Measurements from ENCODE around the gene RASA3. TPM values are rescaled to one million over a fixed set of nuclear protein-coding genes. Genes with fewer than 3 reads are reported as not detected.

Gene RASA3
- total RNA-seq, 2 donors from 2014 or later: 6.3 to 12.0 TPM

DNA sequence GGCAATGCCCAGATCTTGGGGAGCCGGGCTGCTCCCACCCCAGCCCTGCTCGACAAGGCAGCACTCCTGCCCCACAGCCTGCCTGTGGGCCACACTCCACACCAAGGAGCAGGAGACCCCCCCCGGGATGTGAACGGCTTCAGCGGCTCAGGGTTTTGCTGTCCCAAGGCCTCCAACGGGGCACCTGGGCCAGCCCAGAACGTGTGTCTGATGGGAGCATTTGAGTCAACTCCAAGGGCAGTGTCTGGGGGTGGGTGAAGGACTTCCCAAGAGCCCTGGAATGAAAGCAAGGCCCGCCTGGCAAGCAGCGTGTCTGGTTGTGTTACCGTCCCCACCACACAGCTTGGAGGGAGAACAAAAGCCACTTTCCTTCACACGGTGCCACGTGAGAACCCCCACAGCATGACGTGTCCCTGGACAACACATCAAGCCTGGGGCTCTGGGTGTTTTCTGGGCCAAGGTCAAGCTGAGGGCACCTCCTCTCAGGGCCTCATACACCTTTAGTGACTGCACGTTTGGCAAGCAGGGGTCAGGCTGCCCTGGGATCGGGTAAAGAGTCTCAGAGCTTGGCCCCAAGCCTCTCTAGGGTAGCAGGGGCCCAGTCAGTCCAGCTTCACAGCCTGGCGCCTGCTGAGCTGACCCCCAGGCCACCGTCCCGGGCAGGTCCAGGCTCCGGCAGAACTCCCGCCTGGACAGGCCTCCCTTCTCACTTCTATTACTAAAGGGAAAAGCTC lies 164.5 kb downstream of the RASA3 start:
- H3K4me3 ChIP-seq (ENCODE audit: low read length): no peak overlapping the region
- 92 to 94% methylated on average over 18 to 20 of the region's 20 CpGs for WGBS, 2 experiments (ENCODE audit: insufficient coverage in 1 of 2, insufficient read length in 1 of 2)
- no peaks in the 10 kb centered on the region for H3K27me3 ChIP-seq (ENCODE audit: control insufficient read depth, insufficient read depth, low read length, poor library complexity, severe bottlenecking)
- no peak overlapping the region for H3K27ac Mint-ChIP-seq
- H3K27ac ChIP-seq (ENCODE audit: low read depth, low read length): no peak overlapping the region
- no peak for DNase-seq
- peaks cover 5% of the 10 kb centered on the region for H3K4me1 Mint-ChIP-seq
- H3K36me3 ChIP-seq (ENCODE audit: control insufficient read depth, insufficient read depth, low read length): no peaks in the 10 kb centered on the region
- H3K36me3 Mint-ChIP-seq (ENCODE audit: low read depth): no peaks in the 10 kb centered on the region
- H3K9me3 ChIP-seq (ENCODE audit: control insufficient read depth, low read length): peaks cover 7% of the 10 kb centered on the region
- H3K4me3 Mint-ChIP-seq: no peak overlapping the region
- TF ChIP-seq, protein P1, sequence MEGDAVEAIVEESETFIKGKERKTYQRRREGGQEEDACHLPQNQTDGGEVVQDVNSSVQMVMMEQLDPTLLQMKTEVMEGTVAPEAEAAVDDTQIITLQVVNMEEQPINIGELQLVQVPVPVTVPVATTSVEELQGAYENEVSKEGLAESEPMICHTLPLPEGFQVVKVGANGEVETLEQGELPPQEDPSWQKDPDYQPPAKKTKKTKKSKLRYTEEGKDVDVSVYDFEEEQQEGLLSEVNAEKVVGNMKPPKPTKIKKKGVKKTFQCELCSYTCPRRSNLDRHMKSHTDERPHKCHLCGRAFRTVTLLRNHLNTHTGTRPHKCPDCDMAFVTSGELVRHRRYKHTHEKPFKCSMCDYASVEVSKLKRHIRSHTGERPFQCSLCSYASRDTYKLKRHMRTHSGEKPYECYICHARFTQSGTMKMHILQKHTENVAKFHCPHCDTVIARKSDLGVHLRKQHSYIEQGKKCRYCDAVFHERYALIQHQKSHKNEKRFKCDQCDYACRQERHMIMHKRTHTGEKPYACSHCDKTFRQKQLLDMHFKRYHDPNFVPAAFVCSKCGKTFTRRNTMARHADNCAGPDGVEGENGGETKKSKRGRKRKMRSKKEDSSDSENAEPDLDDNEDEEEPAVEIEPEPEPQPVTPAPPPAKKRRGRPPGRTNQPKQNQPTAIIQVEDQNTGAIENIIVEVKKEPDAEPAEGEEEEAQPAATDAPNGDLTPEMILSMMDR (conservative IDR thresholded peaks at IDR 0.05): no peak
- no peaks in the 10 kb centered on the region for H3K9me3 Mint-ChIP-seq
- H3K27me3 Mint-ChIP-seq (ENCODE audit: insufficient read depth): no peaks in the 10 kb centered on the region
- no peak overlapping the region for H3K9ac ChIP-seq (ENCODE audit: extremely low read depth, low read length, poor library complexity, severe bottlenecking)
- peaks cover 2% of the 10 kb centered on the region for H3K4me1 ChIP-seq (ENCODE audit: control insufficient read depth, insufficient read depth, low read length)

DNA sequence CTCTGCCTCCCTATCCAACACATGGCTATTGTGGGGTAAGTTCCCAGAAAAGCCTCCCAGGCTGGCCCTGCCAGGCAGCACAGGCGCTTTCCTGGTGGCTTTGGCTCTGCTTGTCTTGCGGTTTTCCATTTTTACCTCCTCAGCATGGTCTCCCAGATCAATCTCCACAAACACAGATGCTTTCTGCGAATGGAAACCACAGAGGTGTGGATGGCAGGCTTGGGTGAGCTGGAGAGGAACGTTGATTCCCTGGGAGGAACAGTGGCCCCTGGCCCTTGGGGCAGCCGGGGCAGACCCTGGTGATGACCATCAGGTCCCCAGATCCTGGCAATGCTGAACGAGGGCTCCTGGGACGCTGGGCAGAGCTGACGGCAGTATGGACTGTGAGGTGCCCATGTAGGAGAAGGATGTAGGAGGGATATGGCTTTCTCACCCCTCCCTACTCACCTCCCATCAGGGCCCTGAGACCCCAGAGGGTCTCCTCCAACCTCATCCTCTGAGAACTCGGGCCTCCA lies 165.2 kb downstream of the RASA3 start:
- Histone ChIP-seq H3K27me3 (ENCODE audit: control insufficient read depth, insufficient read depth, low read length, poor library complexity, severe bottlenecking) (no peaks in the 10 kb centered on the region), H3K9ac (ENCODE audit: extremely low read depth, low read length, poor library complexity, severe bottlenecking) (no peak overlapping the region), H3K27ac (ENCODE audit: low read depth, low read length) (no peak overlapping the region), H3K4me1 (ENCODE audit: control insufficient read depth, insufficient read depth, low read length) (no peaks in the 10 kb centered on the region), H3K4me3 (ENCODE audit: low read length) (no peak overlapping the region), H3K36me3 (ENCODE audit: control insufficient read depth, insufficient read depth, low read length) (no peaks in the 10 kb centered on the region), H3K9me3 (ENCODE audit: control insufficient read depth, low read length) (peaks cover 7% of the 10 kb centered on the region)
- peaks cover 5% of the 10 kb centered on the region for H3K4me1 Mint-ChIP-seq
- H3K4me3 Mint-ChIP-seq: no peak overlapping the region
- TF ChIP-seq, protein P1 (conservative IDR thresholded peaks at IDR 0.05): no peak
- no peak overlapping the region for H3K27ac Mint-ChIP-seq
- no peaks in the 10 kb centered on the region for H3K27me3 Mint-ChIP-seq (ENCODE audit: insufficient read depth)
- WGBS, 2 experiments (ENCODE audit: insufficient coverage in 1 of 2, insufficient read length in 1 of 2): 72 to 89% methylated on average over 2 to 8 of the region's 9 CpGs
- no peak for DNase-seq
- no peaks in the 10 kb centered on the region for H3K9me3 Mint-ChIP-seq
- H3K36me3 Mint-ChIP-seq (ENCODE audit: low read depth): no peaks in the 10 kb centered on the region

DNA sequence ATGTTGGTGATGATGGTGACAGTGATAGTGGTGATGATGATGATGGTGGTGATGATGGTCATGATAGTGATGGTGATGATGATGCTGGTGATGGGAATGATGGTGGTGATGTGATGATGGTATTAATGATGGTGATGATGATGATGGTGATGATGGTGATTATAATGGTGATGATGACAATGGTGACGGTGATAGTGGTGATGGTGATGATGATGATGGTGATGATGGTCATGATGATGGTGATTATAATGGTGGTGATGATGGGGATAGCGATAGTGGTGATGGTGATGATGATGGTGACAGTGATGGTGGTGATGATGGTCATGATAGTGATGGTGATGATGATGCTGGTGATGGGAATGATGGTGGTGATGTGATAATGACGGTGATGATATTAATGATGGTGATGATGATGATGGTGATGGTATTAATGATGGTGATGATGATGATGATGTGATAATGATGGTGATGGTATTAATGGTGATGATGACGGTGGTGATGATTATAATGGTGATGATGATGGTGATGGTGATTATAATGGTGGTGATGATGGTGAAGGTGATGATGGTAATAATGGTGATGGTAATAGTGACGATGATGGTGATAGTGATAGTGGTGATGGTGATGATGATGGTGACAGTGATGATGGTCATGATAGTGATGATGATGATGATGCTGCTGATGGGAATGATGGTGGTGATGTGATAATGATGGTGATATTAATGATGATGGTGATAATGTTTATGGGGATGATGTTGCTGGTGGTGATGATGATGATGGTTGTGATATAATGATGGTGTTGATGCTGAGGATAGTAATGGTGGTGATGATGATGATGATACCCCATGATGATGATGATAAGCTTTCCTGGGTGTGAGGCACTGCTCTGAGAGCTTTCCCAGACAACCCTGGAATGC lies 166.2 kb downstream of the RASA3 start:
- peaks cover 13% of the 10 kb centered on the region for H3K9me3 ChIP-seq (ENCODE audit: control insufficient read depth, low read length)
- Mint-ChIP-seq H3K36me3 (ENCODE audit: low read depth) (no peaks in the 10 kb centered on the region), H3K9me3 (no peaks in the 10 kb centered on the region), H3K4me3 (no peak overlapping the region), H3K4me1 (peaks cover 5% of the 10 kb centered on the region), H3K27ac (no peak overlapping the region), H3K27me3 (ENCODE audit: insufficient read depth) (no peaks in the 10 kb centered on the region)
- no peak for DNase-seq
- H3K4me1 ChIP-seq (ENCODE audit: control insufficient read depth, insufficient read depth, low read length): no peaks in the 10 kb centered on the region
- 83 to 91% methylated on average over 5 of the region's 5 CpGs for WGBS, 2 experiments (ENCODE audit: insufficient coverage in 1 of 2, insufficient read length in 1 of 2)
- no peak overlapping the region for H3K9ac ChIP-seq (ENCODE audit: extremely low read depth, low read length, poor library complexity, severe bottlenecking)
- H3K27me3 ChIP-seq (ENCODE audit: control insufficient read depth, insufficient read depth, low read length, poor library complexity, severe bottlenecking): no peaks in the 10 kb centered on the region
- H3K4me3 ChIP-seq (ENCODE audit: low read length): no peak overlapping the region
- TF ChIP-seq, protein P1 (conservative IDR thresholded peaks at IDR 0.05): no peak
- H3K36me3 ChIP-seq (ENCODE audit: control insufficient read depth, insufficient read depth, low read length): no peaks in the 10 kb centered on the region
- no peak overlapping the region for H3K27ac ChIP-seq (ENCODE audit: low read depth, low read length)
